Sigmoid colon (tissue), 7 donors: ENCODE data around the gene SNX27. TPM values are rescaled to one million over a fixed set of nuclear protein-coding genes. Genes with fewer than 3 reads are reported as not detected.

Experiments
- DNase-seq: peaks from one replicate; pipeline ENCODE4 v3.0.0-alpha.2; 2019
- H3K27ac ChIP-seq, 4 donors: fragments of 200-600 bp; sonication (generic); one replicate each; pipeline ENCODE4 v1.5.1; 2016 to 2019; ENCODE audit warnings: mild to moderate bottlenecking in 1 of 4
- H3K27me3 ChIP-seq, 3 donors: fragments of 200-600 bp; sonication (generic); one replicate each; pipeline ENCODE4 v1.5.1; 2019; ENCODE audit warnings: mild to moderate bottlenecking in 1 of 3
- H3K36me3 ChIP-seq, 4 donors: fragments of 200-600 bp; sonication (generic); one replicate each; pipeline ENCODE4 v1.5.1; 2016 to 2019
- H3K4me1 ChIP-seq, 4 donors: fragments of 200-600 bp; sonication (generic); one replicate each; pipeline ENCODE4 v1.5.1; 2017 to 2019
- H3K4me3 ChIP-seq, 4 donors: fragments of 200-600 bp; sonication (generic); one replicate each; pipeline ENCODE4 v1.5.1; 2017 to 2019; ENCODE audit warnings: mild to moderate bottlenecking in 2 of 4, moderate library complexity in 1 of 4
- H3K9me3 ChIP-seq, 4 donors: fragments of 200-600 bp in 3 of 4; sonication (generic) in 3 of 4; one replicate each; pipeline versions ENCODE4 v1.5.1 to v1.6.1; 2013 to 2019
- CTCF ChIP-seq, 4 experiments: fragments of 450-650 bp in 3 of 4; fragments of 200-600 bp in 1 of 4; IDR thresholded peaks; one replicate each; pipeline ENCODE4 v1.5.1; 2016 to 2019; ENCODE audit warnings: antibody characterized with exemption in 4 of 4, mild to moderate bottlenecking in 3 of 4, moderate library complexity in 2 of 4
- EP300 ChIP-seq, 4 donors: sonication (generic); formaldehyde crosslinking; IDR thresholded peaks; one replicate each; pipeline ENCODE4 v1.6.1; 2017; ENCODE audit warnings: antibody characterized with exemption in 4 of 4
- POLR2A ChIP-seq, 2 donors: fragments of 450-650 bp; IDR thresholded peaks; one replicate each; pipeline ENCODE4 v1.6.1; 2016; ENCODE audit warnings: antibody characterized with exemption in 2 of 2, mild to moderate bottlenecking in 2 of 2, moderate library complexity in 2 of 2
- POLR2AphosphoS5 ChIP-seq, 4 donors: sonication (generic); formaldehyde crosslinking; IDR thresholded peaks; one replicate each; pipeline ENCODE4 v1.6.1; 2017; ENCODE audit warnings: antibody characterized with exemption in 4 of 4
- WGBS, 2 donors: extraction: QIAGEN DNeasy Blood & Tissue Kit; methylation state at CpG; one replicate each; pipeline ENCODE4 v1.1.7; 2013; 5-methylcytosine and 5-hydroxymethylcytosine counted together
- intact Hi-C: fragments of 100-400 bp; cut with DNase I; formaldehyde crosslinking; loops from one replicate; pipeline ENCODE4 v1.15.1; 2023
- polyA plus RNA-seq, 3 donors: library from polyadenylated mRNA; stranded (reverse); fragments of 200-250 nt; gene quantifications; one replicate each; pipeline ENCODE4 v1.2.3, GENCODE V29; 2013
- total RNA-seq, 4 donors: library from RNA; depleted of rRNA; stranded (reverse); fragments of >200 nt; gene quantifications; one replicate each; pipeline ENCODE4 v1.1.0, GENCODE V29; 2016
- donor health status: healthy with polysubstance abuse.
- donor health status: Bipolar disorder and iron deficiency.
- donor health status: healthy.

SNX27 gene
- total and polyA plus RNA-seq, 7 donors: 3.6 to 59.0 (median 49.0) TPM

- Histone ChIP-seq H3K4me3 (no peak overlapping the region), H3K4me1 (no peaks in the 10 kb centered on the region), H3K27me3 (no peaks in the 10 kb centered on the region), H3K27ac (no peak overlapping the region), H3K9me3 (no peaks in the 10 kb centered on the region), H3K36me3 (peaks cover 0 to 12% (median 10%) of the 10 kb centered on the region in 4 donors)
- no peak for TF ChIP-seq POLR2AphosphoS5 (IDR thresholded peaks at IDR 0.05)
- TF ChIP-seq CTCF (IDR thresholded peaks at IDR 0.05): no peak
- no peak for TF ChIP-seq POLR2A (IDR thresholded peaks at IDR 0.05)
- no peak for TF ChIP-seq EP300 (IDR thresholded peaks at IDR 0.05)
- WGBS, 2 donors: 14 to 58% methylated on average over 11 of the region's 11 CpGs
- intact Hi-C loops: no loop called here
- no peak for DNase-seq
Observed at GRCh38 chr1:151705753-151706463, 94.1 kb downstream of the SNX27 start.

GRCh38 chr1:151706464-151707415 is 94.9 kb downstream of the SNX27 start:
- no peak overlapping the region for H3K27ac ChIP-seq
- intact Hi-C loops: no loop called here
- TF ChIP-seq POLR2AphosphoS5 (IDR thresholded peaks at IDR 0.05) (no peak), CTCF (IDR thresholded peaks at IDR 0.05) (no peak), POLR2A (IDR thresholded peaks at IDR 0.05) (no peak), EP300 (IDR thresholded peaks at IDR 0.05) (no peak)
- no peaks in the 10 kb centered on the region for H3K9me3 ChIP-seq
- DNase-seq: no peak
- no peaks in the 10 kb centered on the region for H3K4me1 ChIP-seq
- WGBS, 2 donors: 73 to 77% methylated on average over 21 of the region's 21 CpGs
- H3K4me3 ChIP-seq: no peak overlapping the region
- peaks cover 0 to 4% (median 2%) of the 10 kb centered on the region in 4 donors for H3K36me3 ChIP-seq
- H3K27me3 ChIP-seq: peaks cover 0 to 3% (median 0%) of the 10 kb centered on the region in 3 donors

GRCh38 chr1:151707541-151708065 is 95.8 kb downstream of the SNX27 start:
- DNase-seq: no peak
- H3K4me1 ChIP-seq: no peaks in the 10 kb centered on the region
- no peaks in the 10 kb centered on the region for H3K9me3 ChIP-seq
- no peaks in the 10 kb centered on the region for H3K36me3 ChIP-seq
- no peak for TF ChIP-seq EP300 (IDR thresholded peaks at IDR 0.05)
- TF ChIP-seq CTCF (IDR thresholded peaks at IDR 0.05): no peak
- no peak for TF ChIP-seq POLR2A (IDR thresholded peaks at IDR 0.05)
- no peak for TF ChIP-seq POLR2AphosphoS5 (IDR thresholded peaks at IDR 0.05)
- no peak overlapping the region for H3K4me3 ChIP-seq
- no peak overlapping the region for H3K27ac ChIP-seq
- intact Hi-C loops: no loop called here
- H3K27me3 ChIP-seq: peaks cover 0 to 3% (median 0%) of the 10 kb centered on the region in 3 donors
- 94 to 96% methylated on average over 15 of the region's 15 CpGs for WGBS, 2 donors

- no peaks in the 10 kb centered on the region for H3K36me3 ChIP-seq
- H3K4me1 ChIP-seq: no peaks in the 10 kb centered on the region
- TF ChIP-seq CTCF (IDR thresholded peaks at IDR 0.05): no peak
- no peak for DNase-seq
- H3K4me3 ChIP-seq: no peak overlapping the region
- H3K9me3 ChIP-seq: no peaks in the 10 kb centered on the region
- 83 to 91% methylated on average over 15 of the region's 15 CpGs for WGBS, 2 donors
- peaks cover 0 to 3% (median 0%) of the 10 kb centered on the region in 3 donors for H3K27me3 ChIP-seq
- intact Hi-C loops: no loop called here
- no peak overlapping the region for H3K27ac ChIP-seq
Observed at GRCh38 chr1:151708891-151709290, 97.0 kb downstream of the SNX27 start.
